Stimulated activated CD8-positive, alpha-beta memory T cell treated with anti-CD3 and anti-CD28 coated beads, Interleukin-15, amount 100 ng/mL, for 1 hour (primary cell): ENCODE data around the gene NRXN3.

ENCODE experiments used
- DNase-seq: peaks from one replicate; pipeline ENCODE4 v3.0.0-alpha.2; 2020; ENCODE audit warnings: low read depth

NRXN3 gene

GRCh38 chr14:79246173-79246572 lies 1076.0 kb downstream of the NRXN3 start:
- no peak for DNase-seq

DNA sequence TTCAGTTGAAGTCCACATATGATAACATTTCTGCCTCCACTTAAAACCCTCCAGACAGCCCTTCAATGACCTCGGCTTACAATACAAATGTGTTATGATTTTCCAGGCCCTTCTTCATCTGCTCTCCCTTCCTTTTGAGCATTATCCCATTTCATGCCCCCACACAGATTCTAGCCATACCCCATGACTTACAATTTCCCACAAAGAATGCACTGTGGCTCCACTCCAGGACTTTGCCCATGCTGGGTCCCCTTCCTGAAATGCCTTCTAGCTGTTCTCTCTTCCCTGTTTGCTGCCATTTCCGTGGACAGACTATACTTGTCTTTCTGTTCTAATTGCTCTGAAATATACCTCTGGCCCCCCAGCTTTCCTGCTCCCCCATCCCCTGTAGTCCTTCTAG lies 1078.0 kb downstream of the NRXN3 start:
- DNase-seq = no peak

DNA sequence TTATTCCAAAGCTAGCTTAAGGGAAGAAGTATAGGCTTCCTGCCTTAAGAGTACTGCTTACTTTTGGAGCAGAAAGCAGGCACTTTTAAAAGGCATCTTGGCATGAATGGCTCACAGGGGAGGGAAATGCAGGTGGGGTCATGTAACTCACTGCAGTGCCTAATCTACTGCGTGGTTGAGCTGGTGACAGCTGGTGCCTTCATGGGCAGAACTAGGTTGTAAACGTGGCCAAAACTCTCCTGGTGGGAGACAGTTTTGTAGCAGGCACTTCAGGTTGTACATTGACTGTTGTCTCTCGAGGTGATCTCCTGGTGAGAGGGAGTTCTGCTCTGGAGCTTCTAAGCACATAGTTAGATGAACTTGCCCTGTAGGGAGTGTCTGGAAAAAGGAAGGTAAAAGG lies 1078.6 kb downstream of the NRXN3 start:
- no peak for DNase-seq

DNA sequence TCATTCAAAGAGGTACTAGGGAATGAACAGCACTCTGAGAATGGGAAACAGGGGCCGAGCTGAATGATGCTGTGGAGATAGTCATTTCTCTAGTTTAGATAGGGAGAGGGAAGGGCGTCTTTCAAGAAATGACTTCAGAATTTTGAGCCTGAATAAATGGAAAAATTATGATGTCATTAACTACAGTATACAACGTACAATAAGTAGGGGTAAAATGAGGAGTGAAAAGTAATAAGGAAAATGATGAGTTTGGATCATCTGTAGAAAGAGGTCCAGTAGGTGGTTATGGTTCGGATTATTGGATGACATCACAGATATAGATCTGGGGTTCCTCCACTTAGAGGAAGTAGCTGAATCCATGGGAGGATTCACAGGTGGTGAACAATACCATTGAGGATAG lies 1081.1 kb downstream of the NRXN3 start:
- no peak for DNase-seq

GRCh38 chr14:79253576-79253975 lies 1083.4 kb downstream of the NRXN3 start:
- DNase-seq = no peak

DNA sequence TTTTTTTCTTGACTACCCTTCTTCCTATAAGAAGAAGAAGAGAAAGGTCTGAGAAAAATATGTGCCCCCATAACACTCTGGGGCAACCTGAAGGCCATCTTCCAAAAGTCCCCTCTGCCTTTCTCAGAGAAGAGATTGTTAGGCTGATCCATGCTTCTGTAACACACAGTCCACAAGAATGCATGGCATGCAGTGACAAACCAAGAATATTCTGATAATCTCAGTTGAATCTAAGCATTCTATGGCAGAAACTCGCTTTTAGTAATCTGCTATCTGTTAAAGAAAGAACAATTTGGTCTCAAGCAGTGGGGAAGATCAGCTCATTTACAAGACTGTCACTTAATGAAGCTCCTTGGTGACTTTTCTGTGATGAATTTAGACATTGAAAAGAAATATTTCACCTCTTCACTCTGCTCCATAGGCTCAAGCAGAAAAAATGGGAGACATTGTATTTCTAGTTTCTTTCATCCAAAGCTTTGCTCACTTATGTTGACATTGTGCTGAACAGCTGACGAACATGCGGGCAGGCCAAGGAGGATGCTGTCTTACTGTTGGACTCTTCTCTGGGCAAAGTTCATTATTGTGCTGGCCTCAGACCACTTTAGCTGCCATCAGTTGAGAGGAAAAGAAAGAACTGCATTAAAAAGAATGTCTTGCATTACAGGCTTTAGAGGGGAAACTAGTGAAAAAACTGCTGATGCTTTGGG lies 1084.0 kb downstream of the NRXN3 start:
- no peak for DNase-seq

GRCh38 chr14:79256380-79256779 lies 1086.2 kb downstream of the NRXN3 start:
- DNase-seq = no peak

- DNase-seq = no peak
Observed at GRCh38 chr14:79260406-79260805, 1090.2 kb downstream of the NRXN3 start.

- no peak for DNase-seq
Observed at GRCh38 chr14:79265366-79265946, 1095.3 kb downstream of the NRXN3 start.

GRCh38 chr14:79270361-79270760 lies 1100.2 kb downstream of the NRXN3 start:
- no peak for DNase-seq

DNA sequence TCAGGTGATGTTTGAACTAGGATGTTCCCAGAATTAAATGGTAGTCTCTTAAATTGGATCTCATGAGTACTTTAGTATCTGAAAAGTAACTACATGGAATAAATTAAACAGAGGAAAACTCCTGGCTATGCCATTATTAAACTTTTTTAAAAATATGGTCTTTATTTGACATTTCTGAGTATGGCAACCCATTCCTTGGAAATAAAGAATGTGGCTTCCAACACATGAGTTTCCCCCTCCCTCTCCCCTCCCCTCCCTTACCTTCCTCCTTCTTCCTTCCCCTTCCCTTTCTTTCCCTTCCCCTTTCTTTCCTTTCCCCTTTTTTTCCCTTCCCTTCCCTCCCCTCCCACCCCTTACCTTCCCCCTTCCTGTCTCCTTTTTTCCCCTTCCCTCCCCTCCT lies 1100.9 kb downstream of the NRXN3 start:
- no peak for DNase-seq

DNA sequence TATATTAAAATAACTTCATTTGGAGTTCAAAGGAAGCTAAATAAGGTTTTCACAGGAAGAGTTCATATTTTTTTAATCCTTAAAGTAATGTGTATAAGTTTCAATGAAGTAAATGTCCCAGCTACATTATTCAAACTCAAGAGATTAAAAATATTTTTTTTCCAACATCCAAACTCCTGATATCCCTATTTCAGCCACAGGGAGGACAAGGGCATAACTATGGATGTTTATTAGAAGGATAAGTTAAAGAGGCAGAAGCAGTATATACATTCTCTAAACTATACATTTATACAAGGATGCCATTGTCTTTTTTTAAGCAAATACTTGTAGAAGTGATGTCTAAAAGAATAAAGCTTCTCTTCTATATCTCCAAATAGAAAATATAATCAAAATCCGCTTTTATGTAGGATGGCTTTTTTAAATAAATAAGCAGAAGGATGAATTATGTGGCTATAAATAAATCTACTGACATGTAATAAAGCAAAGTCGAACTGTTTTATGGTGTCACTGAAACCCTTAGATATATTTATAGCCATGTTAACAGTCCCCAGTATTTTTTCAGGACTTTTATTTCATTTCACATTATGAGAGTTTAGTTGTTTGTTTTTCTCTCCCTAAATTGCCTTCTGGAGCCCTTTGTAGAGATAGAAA lies 1104.6 kb downstream of the NRXN3 start:
- no peak for DNase-seq

GRCh38 chr14:79275292-79275655 lies 1105.1 kb downstream of the NRXN3 start:
- DNase-seq = no peak

- no peak for DNase-seq
Observed at GRCh38 chr14:79278286-79278797, 1108.2 kb downstream of the NRXN3 start.

GRCh38 chr14:79278798-79279644 lies 1108.8 kb downstream of the NRXN3 start:
- DNase-seq = no peak

DNA sequence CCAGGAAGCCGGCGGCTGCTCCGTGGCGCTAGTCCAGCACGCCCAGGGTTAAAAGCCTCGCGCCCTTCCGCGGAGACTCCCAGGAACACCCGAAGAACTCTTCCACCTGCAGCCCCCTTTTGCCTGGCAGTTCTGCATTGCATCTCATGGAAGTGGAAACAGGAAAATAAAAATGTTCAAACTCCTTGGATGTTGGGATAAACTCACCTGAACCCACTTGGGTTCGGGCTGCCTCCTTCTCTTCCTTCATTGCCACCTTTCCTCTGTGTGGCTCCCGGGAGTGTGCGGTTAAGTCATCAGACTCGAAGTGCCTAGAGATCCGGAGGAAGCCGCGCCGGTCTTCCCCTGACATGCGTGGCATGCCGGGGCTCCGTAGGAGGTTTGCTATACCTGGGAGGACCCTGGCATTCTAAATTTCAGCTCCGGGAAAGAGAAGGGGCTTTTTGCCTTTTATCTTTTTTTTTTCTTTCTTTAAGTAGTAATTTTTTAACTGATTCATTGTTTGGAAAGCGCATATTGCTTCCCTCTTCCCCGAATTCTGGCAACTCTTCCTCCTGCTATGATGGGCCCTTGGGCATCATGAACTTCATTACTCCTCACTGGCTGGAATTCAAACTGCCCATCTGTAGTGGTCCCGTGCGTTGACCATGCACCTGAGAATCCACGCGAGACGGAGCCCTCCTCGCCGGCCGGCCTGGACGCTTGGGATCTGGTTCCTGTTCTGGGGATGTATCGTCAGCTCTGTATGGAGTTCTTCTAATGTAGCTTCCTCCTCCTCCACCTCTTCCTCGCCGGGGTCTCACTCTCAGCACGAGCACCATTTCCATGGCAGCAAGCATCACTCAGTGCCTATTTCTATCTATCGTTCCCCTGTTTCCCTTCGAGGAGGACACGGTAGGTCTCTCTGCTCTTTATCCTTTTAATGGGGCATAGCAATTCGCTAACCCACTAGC lies 1109.7 kb downstream of the NRXN3 start:
- DNase-seq = no peak

DNA sequence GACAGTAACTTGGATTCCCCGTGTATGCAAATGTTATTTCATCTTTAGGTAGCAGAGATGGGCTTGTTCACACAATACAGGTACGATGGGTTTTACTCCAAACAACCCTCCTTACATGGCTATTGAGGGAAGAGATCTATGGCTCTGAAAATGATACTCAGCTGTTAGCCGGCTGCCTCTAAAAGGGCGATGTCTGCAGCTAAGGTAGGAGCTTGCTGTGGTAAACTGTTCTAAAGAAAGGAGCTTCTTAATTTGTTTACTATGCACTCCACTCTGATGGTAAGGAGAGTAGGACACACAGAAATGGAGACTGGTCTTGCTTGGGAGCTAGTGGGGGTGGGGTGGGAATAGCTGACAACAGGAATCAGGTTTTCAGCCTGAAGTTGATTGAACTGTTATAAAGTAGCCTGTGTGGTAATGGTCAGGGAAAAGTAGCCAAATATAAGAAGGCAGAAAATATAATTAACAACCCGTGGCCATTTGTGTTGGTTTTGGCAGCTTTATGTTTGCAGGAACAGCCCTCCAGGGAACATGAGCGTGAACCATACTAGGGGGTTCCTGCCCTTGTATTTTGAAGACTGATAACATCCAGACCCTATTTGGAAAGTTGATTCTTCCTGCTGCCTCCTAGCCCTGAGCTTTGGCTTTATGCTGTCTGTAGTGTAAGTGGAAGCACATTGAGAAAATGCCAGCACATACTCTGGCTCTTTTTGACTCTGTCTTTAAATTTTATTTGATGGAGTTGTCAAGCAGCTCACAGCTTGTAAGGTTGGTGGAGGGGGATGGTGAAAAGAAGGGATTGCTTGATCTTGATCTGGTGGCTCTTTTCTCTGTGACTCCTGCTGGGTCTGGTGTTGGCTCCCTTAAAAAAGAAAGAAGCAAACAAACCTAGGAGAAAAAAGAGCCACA lies 1111.3 kb downstream of the NRXN3 start:
- no peak for DNase-seq

DNA sequence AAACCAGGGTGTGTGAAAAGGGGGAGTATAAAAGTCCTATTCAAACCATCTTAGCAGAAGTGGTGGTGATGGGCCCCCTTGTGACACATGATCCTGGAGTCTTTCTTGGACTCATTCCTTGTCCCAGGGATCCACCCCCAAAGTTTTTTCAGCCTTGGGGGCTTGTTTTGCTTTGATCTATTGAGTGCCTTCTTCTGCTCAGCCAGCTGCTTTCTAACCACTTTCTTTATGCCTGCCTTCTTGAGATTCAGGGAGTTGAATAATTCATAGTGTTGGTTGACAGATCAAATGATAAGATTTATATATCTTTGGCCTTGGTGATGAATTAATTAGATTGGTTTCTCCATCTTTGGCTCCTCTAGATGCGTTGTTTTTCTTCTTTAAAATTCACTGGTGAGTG lies 1114.4 kb downstream of the NRXN3 start:
- no peak for DNase-seq

- no peak for DNase-seq
Observed at GRCh38 chr14:79285263-79285662, 1115.1 kb downstream of the NRXN3 start.

DNA sequence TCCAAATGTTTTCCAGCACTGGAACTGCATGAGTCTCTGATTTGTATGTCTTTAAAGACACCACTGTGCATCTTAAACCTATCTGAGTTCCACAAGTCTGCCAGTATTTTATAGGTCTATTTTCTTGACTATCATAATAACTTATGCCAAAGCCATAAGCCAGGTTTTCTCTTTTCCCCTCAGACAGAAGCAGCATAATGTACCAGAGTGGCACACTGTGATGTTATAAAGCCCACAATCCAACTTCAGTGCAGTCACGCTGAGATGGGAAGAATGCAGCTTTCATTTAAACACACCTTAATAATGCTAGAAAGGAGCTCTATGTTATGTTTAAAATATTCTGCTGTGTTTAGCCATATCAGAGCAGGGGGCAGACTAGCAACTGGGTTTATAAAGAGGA lies 1117.8 kb downstream of the NRXN3 start:
- DNase-seq = no peak
